ENCODE measurements around the gene TCL1B.
"Not testable (repeated sequence)": the region's sequence is repeated elsewhere in the genome, so short reads cannot be mapped to it uniquely, and the experiment has no call there.

The TCL1B gene

DNA sequence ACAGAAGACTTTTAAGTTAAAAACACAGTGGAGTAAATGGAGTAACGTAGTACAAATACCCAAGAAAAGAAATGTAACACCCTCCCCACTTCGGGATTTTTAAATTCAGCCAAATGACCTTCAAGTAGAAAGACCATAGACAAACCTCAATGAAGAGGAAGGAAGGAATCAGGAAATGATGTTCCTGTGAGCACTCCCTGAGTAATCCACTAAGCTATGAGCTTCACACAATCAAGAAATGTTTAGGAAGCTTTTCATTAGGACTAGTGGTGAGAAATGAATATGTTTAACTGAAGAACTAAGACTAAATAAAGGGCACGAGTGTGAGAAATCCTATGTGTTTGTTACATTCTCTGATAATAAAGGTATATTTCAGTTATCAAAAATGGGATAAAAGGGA, 17.6 kb downstream of the TCL1B start:
- no peak for DNase-seq

DNA sequence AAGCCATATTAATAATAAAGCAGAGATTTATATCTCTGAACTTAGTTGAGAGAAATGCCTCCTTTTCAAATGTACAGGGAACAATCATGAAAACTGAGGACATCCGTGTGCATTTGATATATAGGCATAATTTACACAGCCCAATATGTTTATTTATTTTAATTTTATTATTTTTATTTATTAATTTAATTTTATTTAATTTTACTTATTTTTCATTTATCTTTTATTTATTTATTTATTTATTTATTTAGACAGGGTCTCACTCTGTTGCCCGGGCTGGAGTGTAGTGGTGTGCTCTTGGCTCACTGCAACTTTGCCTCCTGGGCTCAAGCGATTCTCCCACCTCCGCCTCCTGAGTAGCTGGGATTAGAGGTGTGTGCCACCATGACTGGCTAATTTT, 19.3 kb downstream of the TCL1B start:
- no peak for DNase-seq

DNA sequence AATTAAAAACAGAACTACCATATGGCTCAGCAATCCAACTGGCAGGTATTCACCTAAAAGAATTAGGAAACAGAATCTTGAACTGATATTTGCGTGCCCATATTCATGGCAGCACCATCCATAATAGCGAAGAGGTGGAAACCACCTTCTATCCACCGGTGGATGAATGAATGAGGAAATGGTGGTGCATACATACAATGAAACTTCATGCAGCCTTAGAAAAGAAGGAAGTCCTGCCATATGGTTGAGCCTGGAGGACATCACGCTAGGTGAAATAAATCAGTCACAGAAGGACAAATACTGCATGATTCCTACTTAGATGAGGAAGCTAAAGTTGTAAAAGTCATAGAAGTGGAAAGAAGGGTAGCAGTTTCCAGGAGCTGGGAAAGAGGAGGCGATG, 21.1 kb downstream of the TCL1B start:
- no peak for DNase-seq

DNA sequence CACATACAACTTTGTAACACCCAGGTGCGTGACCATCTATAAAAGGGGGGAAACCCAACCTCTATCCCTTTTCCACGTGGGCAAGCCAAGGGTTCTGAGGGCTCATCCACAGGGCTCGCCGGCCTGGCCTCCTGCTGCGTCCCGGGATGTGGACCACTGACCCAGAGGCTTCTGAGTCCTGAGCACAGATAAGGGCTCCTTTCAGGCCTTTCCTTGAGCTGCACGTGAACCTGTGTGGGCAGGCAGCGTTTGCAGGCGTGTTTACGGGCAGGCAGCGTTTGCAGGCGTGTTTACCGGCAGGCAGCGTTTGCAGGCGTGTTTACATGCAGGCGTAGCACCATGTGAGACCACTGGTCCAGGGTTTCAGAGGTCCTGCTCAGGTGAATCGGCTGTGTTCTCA, 23.9 kb downstream of the TCL1B start:
- no peak for DNase-seq

DNA sequence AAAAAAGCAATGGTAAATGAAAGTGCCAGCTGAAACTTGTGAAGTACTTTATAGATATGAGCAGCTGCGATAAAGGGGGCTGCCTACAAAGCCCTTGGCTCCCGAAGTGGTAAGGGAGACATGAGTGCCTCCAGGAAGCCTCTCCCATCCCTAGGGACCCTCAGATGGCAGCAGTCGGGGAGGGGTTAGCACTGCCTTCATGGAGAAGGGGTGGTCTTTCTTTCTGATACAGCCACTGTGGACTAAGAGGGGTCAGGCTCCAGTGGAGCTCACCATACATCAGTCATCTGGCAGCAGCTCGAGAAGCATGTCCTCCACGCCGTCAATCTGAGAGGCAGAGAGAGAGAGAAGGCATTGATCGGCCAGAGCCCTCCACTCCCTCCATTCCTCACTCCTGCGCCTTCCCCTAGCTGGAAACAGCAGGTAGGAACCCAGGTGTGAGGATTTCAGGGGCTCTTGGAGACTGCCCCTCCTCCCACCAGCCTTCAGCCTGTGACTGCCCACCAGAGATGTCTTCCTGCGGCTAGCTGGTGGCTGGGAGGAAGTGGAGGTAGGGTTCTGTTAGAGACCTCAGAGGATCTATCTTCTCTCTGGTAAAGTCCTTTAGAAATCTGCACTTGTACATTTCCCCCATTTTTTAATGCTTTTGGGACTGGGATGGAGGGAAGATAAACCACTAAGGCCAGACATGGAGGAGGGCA, 25.4 kb downstream of the TCL1B start:
- no peak for DNase-seq

DNA sequence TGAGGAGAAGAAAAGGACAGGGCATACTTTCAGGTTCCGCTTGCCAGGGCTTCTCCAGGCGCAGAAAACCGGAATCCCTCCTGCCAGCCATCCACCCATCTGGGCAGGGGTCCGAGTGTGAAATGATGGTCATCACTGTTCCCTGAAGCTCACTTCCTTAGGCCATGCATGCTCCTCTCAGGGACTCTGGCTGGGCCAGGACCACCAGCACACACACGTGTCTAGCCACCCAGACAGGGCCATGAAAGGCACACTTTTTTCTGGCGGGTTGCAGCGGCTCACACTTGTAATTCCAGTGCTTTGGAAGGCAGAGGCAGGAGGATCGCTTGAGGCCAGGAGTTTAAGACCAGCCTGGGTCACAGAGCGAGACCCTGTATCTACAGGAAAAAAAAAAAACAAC, 26.2 kb downstream of the TCL1B start:
- DNase-seq: no peak

DNA sequence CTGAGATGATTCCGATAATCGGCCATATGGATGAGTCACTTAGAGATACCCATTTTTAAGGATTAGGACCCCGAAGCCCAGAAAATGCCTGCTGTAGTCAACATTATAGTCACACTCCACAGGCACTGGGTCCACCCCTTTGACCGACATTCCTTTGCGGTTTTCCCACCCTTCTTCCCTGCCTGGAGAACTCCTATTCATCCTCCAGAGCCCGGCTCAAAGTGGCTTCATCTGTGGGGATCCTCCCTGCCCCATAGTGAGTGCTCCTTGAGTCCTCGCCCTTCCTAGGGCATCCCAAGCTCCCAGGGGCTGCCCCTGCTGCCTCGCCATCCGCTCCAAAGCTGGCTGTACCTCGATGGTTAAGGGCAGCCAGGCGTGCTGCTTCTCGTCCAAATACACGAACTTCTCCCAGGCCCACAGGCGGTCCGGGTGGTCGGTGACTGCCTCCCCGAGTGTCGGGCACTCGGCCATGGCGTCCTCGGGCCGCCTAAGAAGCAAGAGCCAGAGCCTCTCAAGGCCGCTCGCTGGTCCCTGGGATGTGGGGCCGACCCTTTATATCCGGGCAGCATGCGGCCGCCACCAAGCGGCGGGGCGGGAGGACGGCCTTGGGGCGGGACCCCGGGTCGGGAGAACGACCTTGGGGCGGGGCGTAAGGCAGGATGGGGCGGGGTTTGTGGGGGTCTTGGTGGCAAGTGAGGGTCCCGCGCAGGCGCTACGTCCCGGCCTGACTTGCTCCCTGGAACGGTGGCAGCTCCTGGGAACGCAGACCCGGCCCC, 27.6 kb downstream of the TCL1B start, which contains the start of gene TCL1A:
TSS of gene TCL1A (minus strand) at position 530 of the 776 bp plus-strand sequence. CDS start at position 471, 59 bp downstream.
- DNase-seq: peak; percentile 56

DNA sequence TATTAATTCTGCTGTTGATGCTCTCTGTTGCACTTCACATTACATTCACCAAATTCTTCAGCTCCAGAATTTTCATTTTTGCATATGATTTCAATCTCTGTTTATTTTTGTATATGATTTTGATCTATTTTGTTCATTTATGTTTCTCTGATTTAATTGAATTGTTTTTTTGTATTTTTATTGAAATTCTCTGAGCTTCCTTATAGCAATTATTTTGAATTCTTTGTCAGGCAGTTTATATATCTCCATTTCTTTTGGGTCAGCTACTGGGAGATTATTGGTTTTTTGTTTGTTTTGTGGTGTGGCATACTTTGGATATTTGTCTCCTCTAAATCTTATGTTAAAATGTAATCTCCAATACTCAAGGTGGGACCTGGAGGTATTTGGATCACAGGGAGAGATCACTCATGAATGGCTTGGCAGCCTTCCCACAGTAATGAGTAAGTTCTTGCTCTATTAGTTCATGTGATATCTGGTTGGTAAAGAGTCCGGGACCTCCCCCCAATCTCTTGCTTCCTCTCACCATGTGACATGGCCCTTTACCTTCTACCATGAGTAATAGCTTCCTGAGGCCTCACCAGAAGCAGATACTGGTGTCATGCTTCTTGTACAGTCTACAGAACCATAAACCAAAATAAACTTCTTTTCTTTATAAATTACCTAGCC, 36.4 kb downstream of the TCL1B start:
- DNase-seq: no peak

DNA sequence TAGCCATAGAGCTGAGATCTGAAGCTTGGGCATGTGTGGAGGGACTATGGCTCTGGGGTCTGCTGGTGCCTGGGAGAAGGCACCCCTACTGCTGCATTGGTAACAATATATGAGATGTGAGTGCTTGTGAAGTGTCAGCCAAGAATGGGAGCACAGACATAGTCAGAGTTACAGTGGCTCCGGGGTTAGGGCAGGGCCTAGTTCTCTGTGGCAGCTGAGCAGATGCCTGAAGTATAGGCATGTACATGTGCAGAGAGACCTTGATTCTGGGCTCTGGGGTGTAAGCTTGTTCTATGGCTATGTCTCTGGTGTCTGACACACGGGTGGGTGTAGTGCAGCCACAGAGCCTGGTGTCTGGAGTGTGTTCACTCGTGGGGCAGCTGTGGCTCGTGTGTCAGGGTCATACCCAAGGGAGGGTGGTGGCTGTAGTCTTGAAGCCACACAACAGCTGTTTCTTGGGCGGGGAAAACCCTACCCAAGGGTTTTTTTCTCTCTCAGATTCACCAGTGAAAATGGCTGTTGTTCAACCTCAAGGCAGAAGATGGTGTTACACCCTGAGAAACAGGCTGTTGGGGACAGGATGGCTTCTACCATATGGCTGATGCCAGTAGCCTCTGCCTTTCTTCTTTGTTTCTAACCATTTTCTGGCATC, 39.6 kb downstream of the TCL1B start:
- peak; percentile 36 for DNase-seq

DNA sequence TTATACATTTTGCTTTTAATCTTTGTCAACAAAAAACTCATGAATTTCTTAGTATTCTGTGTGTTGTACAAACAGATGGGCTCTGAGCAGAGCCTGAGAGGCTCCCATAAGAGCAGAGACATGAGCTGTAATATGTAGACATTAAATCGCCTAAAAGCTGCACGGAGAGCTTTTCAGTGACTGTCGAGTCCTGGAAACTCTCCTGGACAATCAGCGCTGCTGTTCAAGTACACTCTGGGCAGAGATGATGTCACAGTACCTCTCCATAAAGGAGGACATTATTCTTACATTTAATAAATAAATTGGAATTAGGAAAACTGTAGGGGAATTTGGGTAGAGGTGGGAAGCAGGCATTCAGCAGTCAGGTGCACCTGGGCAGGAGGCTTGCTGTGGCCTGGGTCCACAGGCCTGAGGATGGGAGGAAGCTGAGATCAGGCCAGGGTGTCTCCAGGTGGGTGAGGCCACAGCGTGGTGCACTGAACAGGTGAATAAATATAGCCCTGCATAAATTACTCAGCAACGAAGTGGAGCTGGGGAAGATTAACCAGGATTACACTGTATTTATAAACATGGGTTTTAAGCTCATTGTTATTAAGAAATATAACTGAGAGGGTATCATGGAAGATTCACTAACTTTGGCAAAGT, 41.0 kb downstream of the TCL1B start:
- DNase-seq: no peak

DNA sequence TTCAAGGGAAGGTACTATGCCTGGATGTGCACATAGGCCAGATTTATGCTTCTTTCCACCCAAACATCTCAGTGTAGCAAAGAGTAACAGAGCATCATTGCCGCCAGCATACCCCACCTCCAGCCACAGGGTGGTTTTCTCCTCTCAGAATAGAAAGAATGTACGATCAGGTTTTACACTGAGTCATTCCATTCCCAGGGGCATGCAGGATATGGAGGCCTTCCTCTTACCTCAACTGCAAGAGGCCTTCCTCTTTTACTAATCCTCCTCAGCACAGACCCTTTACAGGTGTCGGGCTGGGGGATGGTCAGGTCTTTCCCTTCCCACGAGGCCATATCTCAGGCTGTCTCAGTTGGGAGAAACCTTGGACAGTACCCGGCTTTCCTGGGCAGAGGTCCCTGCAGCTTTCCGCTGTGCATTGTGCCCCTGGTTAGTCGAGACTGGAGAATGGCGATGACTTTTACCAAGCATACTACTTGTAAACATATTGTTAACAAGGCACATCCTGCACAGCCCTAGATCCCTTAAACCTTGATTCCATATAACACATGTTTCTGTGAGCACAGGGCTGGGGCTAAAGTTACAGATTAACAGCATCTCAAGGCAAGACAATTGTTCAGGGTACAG, 43.3 kb downstream of the TCL1B start:
- DNase-seq: not testable (repeated sequence)

DNA sequence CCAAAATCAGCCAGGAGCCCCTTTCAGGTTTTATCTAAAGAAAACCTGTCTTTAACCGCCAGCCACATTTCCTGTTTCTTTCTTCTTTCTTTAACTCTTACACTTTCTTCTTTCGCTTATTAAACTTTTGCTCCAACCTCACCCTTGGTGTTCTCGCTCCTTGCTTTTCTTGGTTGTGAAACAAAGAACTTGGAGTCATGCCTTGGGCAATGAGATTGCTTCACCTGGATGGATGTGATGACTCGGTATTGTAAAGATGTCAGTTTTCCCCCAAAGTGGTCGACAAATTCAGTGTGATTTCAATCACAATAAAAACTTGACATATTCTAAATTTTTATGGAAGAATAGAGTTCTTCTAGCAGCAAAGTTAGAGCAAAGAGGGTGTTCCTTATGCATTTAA, 43.9 kb downstream of the TCL1B start:
- DNase-seq: no peak

DNA sequence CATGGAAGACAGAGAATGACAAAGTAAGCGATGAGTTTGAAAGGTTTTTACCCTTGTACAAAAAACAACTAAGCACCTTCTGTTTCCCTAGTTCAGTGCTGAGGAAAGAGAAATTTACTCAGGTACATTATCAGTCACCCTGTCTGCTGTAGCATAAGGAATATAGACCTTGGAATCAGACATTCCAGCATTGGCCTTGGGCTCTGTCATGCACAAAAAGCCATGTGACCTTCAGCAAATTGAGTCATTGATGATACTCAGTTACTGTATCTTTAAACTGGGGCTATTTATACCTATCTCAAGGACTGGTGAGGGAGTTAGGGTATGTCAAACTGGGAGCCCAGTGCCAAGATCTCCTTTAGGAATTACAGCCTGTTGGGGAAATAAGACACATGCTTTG, 47.0 kb downstream of the TCL1B start:
- no peak for DNase-seq

DNA sequence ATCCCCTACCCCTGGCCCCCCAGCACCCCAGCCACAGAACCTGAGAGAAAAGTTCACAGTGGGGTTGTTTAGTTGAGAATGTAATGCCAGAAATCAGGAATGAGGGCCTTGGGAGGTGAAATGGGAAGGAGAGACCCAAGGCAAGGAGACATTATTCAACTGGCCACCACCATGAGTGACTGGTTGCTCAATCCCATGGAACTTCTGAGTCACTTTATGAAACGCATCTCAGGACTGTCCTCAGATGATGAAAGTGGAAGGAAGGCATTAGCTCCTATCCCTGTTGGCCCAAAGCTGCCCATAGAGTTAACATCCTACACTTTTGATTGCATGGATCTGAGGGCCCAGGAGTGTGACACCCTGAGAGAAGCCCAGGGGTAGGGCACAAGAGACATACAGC, 53.1 kb downstream of the TCL1B start:
- DNase-seq: no peak

DNA sequence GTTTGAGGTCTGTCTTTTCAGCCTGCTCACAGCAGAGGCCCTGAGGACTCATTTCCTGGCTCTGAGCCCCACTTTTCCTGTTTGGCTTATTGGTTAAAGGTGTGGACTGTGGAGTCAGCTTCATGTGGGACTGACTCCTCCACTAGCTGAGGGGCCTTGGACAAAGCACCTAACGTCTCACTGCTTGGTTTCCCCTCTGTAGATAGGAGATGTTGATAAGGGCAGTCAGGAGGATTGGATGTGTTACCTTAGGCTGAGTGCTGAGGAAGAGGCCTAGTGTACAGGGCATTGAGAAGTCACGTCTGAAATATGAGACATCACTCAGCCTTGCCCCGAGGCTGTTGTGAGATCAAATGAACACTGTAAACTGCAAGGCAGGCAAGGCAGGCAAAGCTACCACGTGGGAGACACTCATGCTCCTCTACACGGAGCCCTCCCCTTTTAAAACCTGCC, 54.8 kb downstream of the TCL1B start:
- no peak for DNase-seq

DNA sequence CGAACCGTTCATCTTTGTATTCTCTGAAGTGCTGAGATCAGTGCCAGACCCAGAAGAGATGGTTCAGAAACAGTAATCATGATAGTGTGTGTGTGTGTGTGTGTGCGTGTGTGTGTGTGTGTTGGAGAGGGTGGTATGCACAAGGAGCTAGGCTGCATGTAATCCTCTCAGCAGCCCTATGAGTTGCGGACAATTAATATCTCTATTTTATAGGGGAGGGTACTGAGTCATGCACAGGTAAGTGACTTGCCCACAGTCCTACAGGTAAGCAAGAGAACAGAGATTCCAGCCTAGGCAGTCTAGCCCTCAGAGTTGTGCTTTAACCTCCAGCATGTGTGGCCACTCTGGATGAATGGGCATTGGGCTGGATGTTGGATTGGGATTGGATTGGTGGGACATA, 55.6 kb downstream of the TCL1B start:
- DNase-seq: no peak

Measured in CD4-positive, alpha-beta T cell treated with Interferon gamma for 1 hour (primary cell).